GM21360 (cell line): Measurements from ENCODE around the gene MSMO1.

Source experiments
- ATAC-seq: cut with Tn5 transposase; IDR thresholded peaks from one replicate; pipeline ENCODE4 v1.9.1; 2021; ENCODE audit warnings: mild to moderate bottlenecking, moderate library complexity; ENCODE audit not compliant: unreplicated experiment

Gene MSMO1

GRCh38 chr4:165386328-165386727 lies 58.9 kb downstream of the MSMO1 start:
- no peak for ATAC-seq

- ATAC-seq = no peak
These were observed 61.3 kb downstream of the MSMO1 start for GRCh38 chr4:165388756-165389155.
